GM04504 (cell line): Measurements from ENCODE around the gene XYLT1.
"Not testable (repeated sequence)": the region's sequence is repeated elsewhere in the genome, so short reads cannot be mapped to it uniquely, and the experiment has no call there.

Experiments used
- DNase-seq: peaks from one replicate; pipeline ENCODE4 v3.0.0-alpha.2; 2012; ENCODE audit warnings: low read depth

The XYLT1 gene

GRCh38 chr16:17308186-17308585 lies 162.6 kb downstream of the XYLT1 start:
- DNase-seq, result no peak

DNA sequence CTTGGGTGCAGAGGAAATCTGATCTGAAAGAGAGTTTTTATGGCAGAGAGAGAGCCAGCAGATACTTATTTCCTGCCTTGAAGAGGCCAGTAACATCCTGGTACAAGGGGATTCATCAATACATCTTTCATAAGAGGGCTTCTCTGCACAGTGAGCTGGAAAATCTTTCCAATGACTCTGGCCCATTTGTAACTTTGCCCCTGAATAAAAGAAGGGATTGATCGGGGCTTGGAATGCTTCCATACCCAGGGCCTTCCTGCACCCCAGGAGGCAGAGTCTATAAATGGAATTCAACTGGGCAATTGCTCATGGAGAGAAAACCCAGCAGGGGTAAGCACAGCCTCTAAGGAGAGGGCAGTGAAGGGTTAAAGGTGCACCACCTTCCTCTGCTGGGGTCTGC lies 163.3 kb downstream of the XYLT1 start:
- no peak for DNase-seq

DNA sequence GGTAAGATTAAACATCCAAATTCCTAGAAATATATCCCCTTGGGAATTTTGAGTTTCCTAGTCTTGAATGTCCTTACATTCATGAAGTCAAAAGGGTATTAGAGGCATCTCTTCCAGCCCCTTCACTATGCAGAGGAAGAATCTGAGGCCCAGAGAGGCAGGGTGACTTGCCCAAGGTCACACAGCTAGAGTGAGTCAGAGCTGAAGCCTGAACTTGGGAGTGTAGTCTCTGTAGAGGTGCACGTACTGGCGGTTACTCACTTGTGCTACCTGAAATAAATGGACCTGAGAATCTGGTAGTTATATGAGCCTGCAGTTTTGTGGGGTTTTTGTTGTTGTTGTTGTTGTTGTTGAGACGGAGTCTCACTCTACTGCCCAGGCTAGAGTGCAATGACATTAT lies 164.0 kb downstream of the XYLT1 start:
- no peak for DNase-seq

DNA sequence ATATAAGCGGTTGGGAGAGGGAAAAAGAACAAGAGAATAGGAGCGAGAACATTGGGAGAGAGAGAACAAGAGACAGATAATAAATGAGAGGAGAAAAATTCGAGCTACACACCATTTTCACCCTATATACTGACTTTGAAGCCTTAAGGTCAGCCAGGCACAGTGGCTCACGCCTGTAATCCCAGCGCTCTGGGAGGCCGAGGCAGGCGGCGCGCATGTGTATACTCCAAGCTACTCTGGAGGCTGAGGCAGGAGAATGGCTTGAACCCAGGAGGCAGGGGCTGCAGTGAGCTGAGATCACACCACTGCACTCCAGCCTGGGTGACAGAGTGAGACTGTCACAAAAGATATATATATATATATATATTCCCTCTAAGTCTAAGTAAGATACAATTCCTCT lies 164.5 kb downstream of the XYLT1 start:
- DNase-seq, result not testable (repeated sequence)

DNA sequence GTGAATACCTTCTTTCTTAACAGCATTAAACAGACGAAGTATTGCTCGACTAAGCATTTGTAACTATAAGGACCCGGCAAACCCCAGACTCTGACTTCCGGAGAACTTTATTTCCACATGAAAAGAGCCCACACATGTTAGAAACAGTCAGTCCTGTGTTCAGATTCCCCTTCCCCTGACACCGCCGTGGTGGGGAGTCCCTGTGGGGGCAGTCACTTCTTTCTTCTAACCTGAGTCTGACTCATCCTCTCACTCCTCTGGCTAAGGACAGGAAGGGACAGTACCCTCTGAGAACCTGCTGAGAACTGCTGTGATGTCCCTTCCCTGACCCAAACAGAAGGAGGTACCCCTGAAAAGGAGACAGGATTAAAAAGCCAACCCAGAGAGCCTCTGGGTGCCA lies 165.1 kb downstream of the XYLT1 start:
- no peak for DNase-seq

- no peak for DNase-seq
These were observed 166.2 kb downstream of the XYLT1 start for GRCh38 chr16:17304491-17305119.

DNA sequence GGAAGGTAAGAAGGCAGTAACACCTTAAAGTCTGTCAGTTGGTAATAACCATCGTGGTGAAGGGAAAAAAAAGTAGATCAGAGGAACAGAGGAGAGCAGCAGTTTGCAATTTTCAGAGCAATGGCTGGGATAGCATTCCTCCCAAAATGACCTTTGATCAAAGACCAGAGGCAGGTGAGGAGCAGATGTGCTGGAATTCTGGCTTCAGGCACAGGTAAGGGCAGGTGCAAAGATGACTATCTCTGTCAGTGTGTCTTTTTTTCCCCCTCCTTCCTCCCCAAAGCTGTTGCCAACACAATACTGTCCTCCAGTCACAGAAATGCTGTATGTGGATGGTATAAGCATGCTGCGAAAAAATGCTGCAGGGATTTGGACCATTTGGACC lies 166.7 kb downstream of the XYLT1 start:
- no peak for DNase-seq

DNA sequence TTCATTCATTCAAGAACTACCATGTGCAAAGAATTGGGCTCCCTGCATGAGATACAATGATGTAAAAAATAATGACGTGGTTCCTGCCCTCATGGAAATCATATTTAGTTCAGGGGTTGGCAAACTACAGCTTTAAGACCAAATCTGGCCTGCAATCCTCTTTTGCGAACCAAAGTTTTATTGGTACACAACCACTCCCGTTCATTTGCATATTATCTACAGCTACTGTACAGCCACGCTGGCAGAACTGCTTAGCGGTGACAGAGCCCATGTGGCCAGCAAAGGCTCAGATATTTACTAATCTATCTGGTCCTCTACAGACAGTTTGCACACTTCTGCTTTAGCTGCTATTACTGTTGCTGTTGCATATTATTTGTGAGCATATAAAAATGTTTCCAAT lies 167.7 kb downstream of the XYLT1 start:
- DNase-seq, result no peak

DNA sequence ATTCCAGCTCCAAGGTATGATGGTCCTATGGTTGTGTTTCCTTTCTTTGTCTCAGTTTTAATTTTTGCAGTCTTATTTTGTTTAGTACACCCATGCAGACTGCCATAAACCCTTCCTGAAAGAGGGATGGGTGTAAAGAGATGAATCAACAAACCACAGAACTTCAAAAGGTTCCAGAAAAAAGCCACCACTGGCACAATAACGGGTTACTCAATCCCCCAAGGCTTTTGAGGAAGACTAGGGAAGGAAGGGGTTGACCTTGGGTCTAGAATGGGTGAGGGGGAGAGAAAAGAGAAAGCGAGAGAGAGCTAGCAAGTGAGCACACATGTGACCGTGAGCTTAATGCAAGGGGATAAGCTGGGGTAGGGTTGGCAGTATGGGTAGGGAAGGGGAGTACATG lies 168.1 kb downstream of the XYLT1 start:
- no peak for DNase-seq

DNA sequence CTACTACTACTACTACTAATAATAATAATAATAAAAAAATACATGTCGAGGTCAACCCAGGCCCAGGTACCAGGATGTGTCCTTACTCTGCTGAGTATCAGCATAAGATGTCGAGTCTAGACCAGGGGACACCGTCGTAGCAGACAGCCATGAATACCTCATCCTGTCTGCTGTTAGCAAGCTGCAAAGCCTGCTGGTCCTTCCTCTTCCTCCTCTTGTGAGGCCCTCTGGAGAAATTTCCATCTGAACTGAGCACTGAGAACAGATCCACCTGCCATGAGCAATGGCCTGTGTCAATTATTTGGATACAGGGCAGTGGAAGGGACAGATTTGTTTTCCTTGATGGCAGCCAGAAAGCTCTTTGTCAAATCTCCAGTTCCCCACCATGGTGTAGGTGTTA lies 168.5 kb downstream of the XYLT1 start:
- DNase-seq, result no peak

GRCh38 chr16:17301593-17302135 lies 169.1 kb downstream of the XYLT1 start:
- no peak for DNase-seq

DNA sequence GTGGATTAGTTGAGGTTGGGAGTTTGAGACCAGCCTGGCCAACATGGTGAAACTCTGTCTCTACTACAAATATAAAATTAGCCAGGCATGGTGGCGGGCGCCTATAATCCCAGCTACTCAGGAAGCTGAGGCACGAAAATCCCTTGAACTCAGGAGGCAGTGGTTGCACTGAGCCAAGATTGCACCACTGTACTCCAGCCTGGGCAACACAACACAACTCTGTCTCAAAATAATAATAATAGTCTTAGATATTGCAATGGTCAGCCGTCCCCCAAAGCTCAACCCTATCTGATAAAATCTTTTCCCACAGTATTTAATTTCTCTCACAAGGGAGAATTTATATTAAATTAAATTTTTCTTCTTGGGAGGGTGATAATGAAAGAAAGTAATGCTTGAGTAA lies 169.6 kb downstream of the XYLT1 start:
- no peak for DNase-seq

GRCh38 chr16:17299790-17300189 lies 171.0 kb downstream of the XYLT1 start:
- DNase-seq, result no peak

- DNase-seq, result no peak
These were observed 172.5 kb downstream of the XYLT1 start for GRCh38 chr16:17298238-17298637.

- no peak for DNase-seq
These were observed 174.3 kb downstream of the XYLT1 start for GRCh38 chr16:17296431-17296830.

DNA sequence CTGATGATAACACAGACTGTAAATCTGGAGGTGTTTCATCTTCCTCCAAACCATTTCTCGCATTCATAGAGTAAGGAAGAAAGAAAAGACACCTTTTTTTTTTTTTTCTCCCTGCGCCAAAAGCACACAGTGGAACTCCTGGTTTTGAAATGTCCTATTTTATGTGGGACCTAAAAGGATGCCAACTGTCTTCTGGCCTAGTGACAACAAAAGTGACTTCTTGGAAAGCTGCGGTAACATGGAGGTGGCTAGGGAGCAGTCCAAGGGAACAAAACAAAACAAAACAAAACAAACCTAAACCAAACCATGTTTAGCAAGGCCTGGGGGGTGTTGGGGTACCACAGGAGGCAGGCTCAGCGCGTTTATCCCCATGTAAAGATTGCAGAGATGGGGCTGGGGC lies 174.8 kb downstream of the XYLT1 start:
- DNase-seq, result no peak

GRCh38 chr16:17294856-17295255 lies 175.9 kb downstream of the XYLT1 start:
- no peak for DNase-seq

DNA sequence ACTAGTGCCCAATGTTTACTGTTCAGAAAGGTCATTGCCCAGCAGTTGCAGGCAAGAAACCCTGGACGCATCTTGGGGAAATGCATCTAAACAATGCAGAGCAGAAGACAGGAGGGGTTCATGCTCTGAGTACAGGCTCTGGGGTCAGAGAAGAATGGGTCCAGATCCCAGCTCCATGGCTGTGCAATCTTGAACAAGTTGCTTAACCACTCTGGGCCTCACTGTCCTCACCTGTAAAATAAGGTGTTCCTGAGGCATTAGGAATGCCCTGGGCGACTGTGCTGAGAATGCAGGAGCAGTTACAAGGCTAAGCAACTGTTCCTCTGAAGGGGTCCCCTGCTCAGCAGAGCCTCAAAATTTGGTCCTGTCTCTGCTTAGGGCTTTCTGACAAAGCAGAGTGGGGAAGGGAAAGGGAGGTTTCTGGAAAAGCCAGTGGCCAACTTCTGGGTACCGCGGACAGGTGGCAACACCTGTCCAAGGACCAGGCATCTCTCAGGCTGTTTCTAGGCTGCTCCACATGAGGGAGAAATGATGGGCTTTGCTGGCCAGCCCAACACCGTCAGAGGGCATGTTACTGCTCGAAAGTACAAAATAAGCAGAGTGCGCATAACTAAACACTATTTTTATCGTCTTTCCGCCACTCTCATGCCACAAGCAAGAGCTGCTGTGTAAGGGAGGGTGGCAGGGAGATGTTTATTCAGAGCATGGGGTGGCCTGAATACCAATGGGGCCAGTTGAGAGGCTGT lies 176.8 kb downstream of the XYLT1 start:
- DNase-seq, result no peak

DNA sequence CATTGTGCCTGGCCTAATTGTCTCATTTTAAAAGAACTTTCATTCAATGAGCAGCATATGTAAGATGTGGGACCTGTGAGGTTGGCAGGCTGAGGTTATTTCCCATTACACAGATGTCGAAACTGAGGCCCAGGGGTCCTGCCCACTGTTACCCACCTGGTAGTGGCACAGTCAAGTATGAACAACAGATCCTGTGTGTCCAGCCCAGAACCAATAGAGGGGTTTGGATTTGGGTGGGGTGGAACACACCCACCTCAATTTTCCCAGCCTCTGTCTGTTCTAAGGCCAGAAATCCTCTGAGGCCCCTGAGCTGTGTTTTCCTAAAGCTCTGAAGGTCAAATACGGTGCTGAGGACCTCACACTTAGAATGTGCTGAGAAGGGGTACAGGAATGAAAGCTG lies 179.5 kb downstream of the XYLT1 start:
- no peak for DNase-seq

GRCh38 chr16:17289674-17290635 lies 180.8 kb downstream of the XYLT1 start:
- DNase-seq, result no peak

- no peak for DNase-seq
These were observed 181.7 kb downstream of the XYLT1 start for GRCh38 chr16:17289050-17289449.

- no peak for DNase-seq
These were observed 183.5 kb downstream of the XYLT1 start for GRCh38 chr16:17287166-17287800.
